BJ (cell line): ENCODE data around the gene LSM8. TPM values are rescaled to one million over a fixed set of nuclear protein-coding genes. Genes with fewer than 3 reads are reported as not detected.

ENCODE experiments used
- CTCF ChIA-PET: fragments of 350-600 bp; formaldehyde crosslinking; extraction: SDS; loops from one replicate; lab custom pipeline; 2021; ENCODE audit warnings: antibody characterized with exemption, inconsistent platforms; lab: Yijun Ruan, JAX
- POLR2A ChIA-PET: fragments of 300-600 bp; sonication (Branson Sonifier 250); formaldehyde crosslinking; extraction: SDS; loops from one replicate; lab custom pipeline; 2021; ENCODE audit warnings: antibody characterized with exemption; lab: Charles Lee
- DNase-seq: peaks from one replicate; pipeline ENCODE4 v3.0.0-alpha.2; 2011; ENCODE audit warnings: low read depth
- H3K27me3 ChIP-seq: 2 replicates; pipeline ENCODE4 v1.6.0; 2011; ENCODE audit warnings: low read length; ENCODE audit not compliant: control insufficient read depth, insufficient read depth
- H3K36me3 ChIP-seq: 2 replicates; pipeline ENCODE4 v1.5.1; 2011; ENCODE audit warnings: low read length; ENCODE audit not compliant: control insufficient read depth, insufficient read depth
- H3K4me3 ChIP-seq: 2 replicates; pipeline ENCODE4 v1.5.1; 2011; ENCODE audit warnings: low read depth, mild to moderate bottlenecking, control low read depth, low read length
- CTCF ChIP-seq: IDR thresholded peaks from 2 replicates; pipeline ENCODE4 v1.5.1; 2011; ENCODE audit warnings: low read depth, mild to moderate bottlenecking, control low read depth, inconsistent platforms, low read length, moderate library complexity; ENCODE audit not compliant: insufficient read depth
- polyA plus RNA-seq: library from polyadenylated mRNA; depleted of rRNA; stranded (reverse); fragments of >200 nt; gene quantifications from 2 replicates; pipeline ENCODE4 v1.2.3, GENCODE V29; 2011

Gene LSM8
- polyA plus RNA-seq, 1 experiment: 49.5 TPM

GRCh38 chr7:118218413-118219156 lies 34.6 kb downstream of the LSM8 start:
- ChIA-PET CTCF (interaction anchor here (1.1 kb wide), 1 partner anchor 23 kb away, joined by 5 read pairs; no protein-coding TSS in a partner anchor), POLR2A (no interaction called here)
- no peaks in the 10 kb centered on the region for H3K36me3 ChIP-seq
- no peak overlapping the region for H3K4me3 ChIP-seq
- no peak for DNase-seq
- H3K27me3 ChIP-seq: no peaks in the 10 kb centered on the region
- TF ChIP-seq CTCF: no peak

GRCh38 chr7:118219157-118219512 lies 35.2 kb downstream of the LSM8 start:
- Histone ChIP-seq H3K27me3 (no peaks in the 10 kb centered on the region), H3K36me3 (no peaks in the 10 kb centered on the region), H3K4me3 (no peak overlapping the region)
- no peak for DNase-seq
- ChIA-PET CTCF (interaction anchor here (1.1 kb wide), 1 partner anchor 24 kb away, joined by 5 read pairs; no protein-coding TSS in a partner anchor), POLR2A (no interaction called here)
- TF ChIP-seq CTCF: no peak

GRCh38 chr7:118220583-118220982 lies 36.6 kb downstream of the LSM8 start:
- CTCF ChIA-PET: no interaction called here
- POLR2A ChIA-PET: no interaction called here

GRCh38 chr7:118222591-118222990 lies 38.6 kb downstream of the LSM8 start:
- H3K4me3 ChIP-seq: no peak overlapping the region
- no peaks in the 10 kb centered on the region for H3K27me3 ChIP-seq
- H3K36me3 ChIP-seq: no peaks in the 10 kb centered on the region
- no peak for DNase-seq
- POLR2A ChIA-PET: no interaction called here
- no peak for TF ChIP-seq CTCF
- CTCF ChIA-PET: no interaction called here

More at GRCh38 chr7:118220583-118220982, 36.6 kb downstream of the LSM8 start:
- DNase-seq: no peak
- Histone ChIP-seq H3K27me3 (no peaks in the 10 kb centered on the region), H3K4me3 (no peak overlapping the region), H3K36me3 (no peaks in the 10 kb centered on the region)
- no peak for TF ChIP-seq CTCF

GRCh38 chr7:118224521-118224920 lies 40.6 kb downstream of the LSM8 start, which contains the start of gene ANKRD7:
Gene ANKRD7, plus strand, starts transcription at chr7:118224704. Its CDS starts 127 bp downstream, at chr7:118224831.
- H3K4me3 ChIP-seq: no peak within 1 kb of the TSS
- no peak for TF ChIP-seq CTCF
- ChIA-PET POLR2A (no interaction called here), CTCF (no interaction called here)
- DNase-seq: no peak
- no peaks in the 10 kb centered on the region for H3K36me3 ChIP-seq
- no peaks in the 10 kb centered on the region for H3K27me3 ChIP-seq
